ENCODE measurements around the gene TMEM87A.

- TF ChIP-seq CTCF (IDR thresholded peaks at IDR 0.05) = no peak
- no peak for TF ChIP-seq POLR2A (IDR thresholded peaks at IDR 0.05)
Observed at GRCh38 chr15:42175671-42176070, 97.6 kb downstream of the TMEM87A start.

Data from esophagus squamous epithelium (tissue), 4 donors.